ENCODE data around the gene COQ7.

DNA sequence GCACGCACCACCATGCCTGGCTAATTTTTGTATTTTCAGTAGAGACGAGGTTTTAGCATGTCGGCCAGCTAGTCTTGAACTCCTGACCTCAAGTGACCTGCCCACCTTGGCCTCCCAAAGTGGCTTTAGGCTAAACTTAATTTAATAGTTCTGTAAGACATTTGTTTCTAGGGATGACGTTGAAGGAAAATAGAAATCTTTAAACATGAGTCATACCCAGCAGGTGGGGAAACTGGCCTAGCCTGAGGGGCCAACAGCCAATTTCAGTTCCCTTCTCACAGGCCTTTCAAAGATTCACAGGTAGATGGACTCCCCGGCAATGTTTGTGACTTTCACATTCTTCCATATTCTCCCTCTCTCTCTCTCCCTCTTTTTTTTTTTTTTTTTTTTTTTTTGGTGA, 28.2 kb downstream of the COQ7 start:
- TF ChIP-seq, protein P1, sequence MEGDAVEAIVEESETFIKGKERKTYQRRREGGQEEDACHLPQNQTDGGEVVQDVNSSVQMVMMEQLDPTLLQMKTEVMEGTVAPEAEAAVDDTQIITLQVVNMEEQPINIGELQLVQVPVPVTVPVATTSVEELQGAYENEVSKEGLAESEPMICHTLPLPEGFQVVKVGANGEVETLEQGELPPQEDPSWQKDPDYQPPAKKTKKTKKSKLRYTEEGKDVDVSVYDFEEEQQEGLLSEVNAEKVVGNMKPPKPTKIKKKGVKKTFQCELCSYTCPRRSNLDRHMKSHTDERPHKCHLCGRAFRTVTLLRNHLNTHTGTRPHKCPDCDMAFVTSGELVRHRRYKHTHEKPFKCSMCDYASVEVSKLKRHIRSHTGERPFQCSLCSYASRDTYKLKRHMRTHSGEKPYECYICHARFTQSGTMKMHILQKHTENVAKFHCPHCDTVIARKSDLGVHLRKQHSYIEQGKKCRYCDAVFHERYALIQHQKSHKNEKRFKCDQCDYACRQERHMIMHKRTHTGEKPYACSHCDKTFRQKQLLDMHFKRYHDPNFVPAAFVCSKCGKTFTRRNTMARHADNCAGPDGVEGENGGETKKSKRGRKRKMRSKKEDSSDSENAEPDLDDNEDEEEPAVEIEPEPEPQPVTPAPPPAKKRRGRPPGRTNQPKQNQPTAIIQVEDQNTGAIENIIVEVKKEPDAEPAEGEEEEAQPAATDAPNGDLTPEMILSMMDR (IDR thresholded peaks at IDR 0.05) = no peak
- TF ChIP-seq POLR2AphosphoS5 (IDR thresholded peaks at IDR 0.05) (no peak), POLR2A (IDR thresholded peaks at IDR 0.05) (no peak)

Measured in breast epithelium (tissue), 3 donors.